GM12878 (cell line): ENCODE measurements around the gene NOP53. TPM values are rescaled to one million over a fixed set of nuclear protein-coding genes. Genes with fewer than 3 reads are reported as not detected.
A peak's percentile ranks its signal among the peaks of the same experiment; 100 is the strongest.

Source experiments
- ASH2L ChIP-seq: fragments of 300-600, 200-600 bp; sonication (generic); IDR thresholded peaks from 2 replicates; pipeline ENCODE4 v1.6.1; 2017; ENCODE audit warnings: low read depth, mild to moderate bottlenecking, borderline replicate concordance
- ATF7 ChIP-seq: fragments of 450-650 bp; IDR thresholded peaks from 2 replicates; pipeline ENCODE4 v1.6.1; 2016; ENCODE audit warnings: low read depth, mild to moderate bottlenecking
- BCL11A ChIP-seq: IDR thresholded peaks from 2 replicates; pipeline ENCODE4 v1.6.1; 2011; ENCODE audit warnings: low read depth, low read length
- BHLHE40 ChIP-seq, 2 experiments: fragments of 450-650 bp in 1 of 2; IDR thresholded peaks; 2 replicates each; pipeline ENCODE4 v1.6.1; 2011 to 2017; ENCODE audit warnings: low read depth in 2 of 2, borderline replicate concordance in 1 of 2, improper control_type of control experiment in 1 of 2, low read length in 1 of 2, mild to moderate bottlenecking in 1 of 2
- CHD4 ChIP-seq: fragments of 200-600 bp; sonication (generic); IDR thresholded peaks from 2 replicates; pipeline ENCODE4 v1.6.1; 2016; ENCODE audit warnings: mild to moderate bottlenecking
- CREB1 ChIP-seq: IDR thresholded peaks from 2 replicates; pipeline ENCODE4 v1.6.1; 2012; ENCODE audit warnings: low read depth, mild to moderate bottlenecking, inconsistent platforms
- CREM ChIP-seq: IDR thresholded peaks from 2 replicates; pipeline ENCODE4 v1.6.1; 2014; ENCODE audit warnings: antibody characterized with exemption, low read depth
- DPF2 ChIP-seq: fragments of 450-650 bp; IDR thresholded peaks from 2 replicates; pipeline ENCODE4 v1.6.1; 2017; ENCODE audit warnings: mild to moderate bottlenecking
- EED ChIP-seq: sonication (generic); IDR thresholded peaks from 2 replicates; pipeline ENCODE4 v1.6.1; 2016; ENCODE audit warnings: antibody characterized with exemption, low read depth
- ETV6 ChIP-seq, 2 experiments: fragments of 450-650 bp in 1 of 2; IDR thresholded peaks in 1 of 2; conservative IDR thresholded peaks in 1 of 2; 2 replicates each; pipeline ENCODE4 v1.6.1; 2014; ENCODE audit warnings: antibody characterized with exemption in 1 of 2, borderline replicate concordance in 1 of 2, low read depth in 1 of 2, mild to moderate bottlenecking in 1 of 2, moderate library complexity in 1 of 2
- FOS ChIP-seq: IDR thresholded peaks from 3 replicates; pipeline ENCODE4 v1.6.1; 2011; ENCODE audit warnings: borderline replicate concordance; ENCODE audit not compliant: insufficient read length; ENCODE audit errors: extremely low read depth
- FOXM1 ChIP-seq: IDR thresholded peaks from 2 replicates; pipeline ENCODE4 v1.6.1; 2012; ENCODE audit warnings: low read depth, mild to moderate bottlenecking, inconsistent platforms, low read length, moderate library complexity
- GATAD2B ChIP-seq: fragments of 450-650 bp; conservative IDR thresholded peaks from 2 replicates; pipeline ENCODE4 v1.6.1; 2017; ENCODE audit warnings: low read depth, mild to moderate bottlenecking, moderate library complexity
- IKZF1 ChIP-seq: fragments of 450-650 bp; conservative IDR thresholded peaks from 2 replicates; pipeline ENCODE4 v1.6.1; 2017; ENCODE audit warnings: antibody characterized with exemption, mild to moderate bottlenecking
- IKZF2 ChIP-seq, 2 experiments: fragments of 450-650 bp; IDR thresholded peaks; 2 replicates each; pipeline ENCODE4 v1.6.1; 2017; ENCODE audit warnings: mild to moderate bottlenecking in 2 of 2, moderate library complexity in 2 of 2
- IRF4 ChIP-seq: IDR thresholded peaks from 2 replicates; pipeline ENCODE4 v1.6.1; 2011; ENCODE audit warnings: low read depth, low read length
- JUNB ChIP-seq: IDR thresholded peaks from 2 replicates; pipeline ENCODE4 v1.6.1; 2016; ENCODE audit warnings: antibody characterized with exemption, mild to moderate bottlenecking
- MEF2A ChIP-seq: IDR thresholded peaks from 2 replicates; pipeline ENCODE4 v1.6.1; 2011; ENCODE audit warnings: low read depth, mild to moderate bottlenecking, low read length, moderate library complexity; ENCODE audit not compliant: insufficient read depth
- MTA2 ChIP-seq: fragments of 450-650 bp; IDR thresholded peaks from 2 replicates; pipeline ENCODE4 v1.6.1; 2016; ENCODE audit warnings: low read depth, mild to moderate bottlenecking, moderate library complexity
- MTA3 ChIP-seq: IDR thresholded peaks from 2 replicates; pipeline ENCODE4 v1.6.1; 2012; ENCODE audit warnings: low read length, inconsistent platforms, borderline replicate concordance
- NR2F1 ChIP-seq: fragments of 450-650 bp; conservative IDR thresholded peaks from 2 replicates; pipeline ENCODE4 v1.6.1; 2017; ENCODE audit warnings: mild to moderate bottlenecking
- PML ChIP-seq: IDR thresholded peaks from 2 replicates; pipeline ENCODE4 v1.6.1; 2012; ENCODE audit warnings: low read length, inconsistent platforms
- POLR2AphosphoS5 ChIP-seq: IDR thresholded peaks from 2 replicates; pipeline ENCODE4 v1.6.1; 2011; ENCODE audit warnings: mild to moderate bottlenecking, low read length, inconsistent platforms
- RAD21 ChIP-seq: IDR thresholded peaks from 2 replicates; pipeline ENCODE4 v1.6.1; 2011; ENCODE audit warnings: mild to moderate bottlenecking, low read depth, low read length, moderate library complexity; ENCODE audit not compliant: insufficient read depth
- RB1 ChIP-seq: fragments of 450-650 bp; formaldehyde crosslinking; IDR thresholded peaks from 2 replicates; pipeline ENCODE4 v1.6.1; 2017; ENCODE audit warnings: mild to moderate bottlenecking, borderline replicate concordance
- REST ChIP-seq: IDR thresholded peaks from 2 replicates; pipeline ENCODE4 v1.6.1; 2012; ENCODE audit warnings: mild to moderate bottlenecking, low read depth, low read length
- STAT1 ChIP-seq: fragments of 450-650 bp; conservative IDR thresholded peaks from 2 replicates; pipeline ENCODE4 v1.6.1; 2014; ENCODE audit warnings: antibody characterized with exemption, mild to moderate bottlenecking
- TARDBP ChIP-seq: IDR thresholded peaks from 2 replicates; pipeline ENCODE4 v1.6.1; 2016; ENCODE audit warnings: borderline replicate concordance
- ZNF207 ChIP-seq: fragments of 450-650 bp; IDR thresholded peaks from 2 replicates; pipeline ENCODE4 v1.6.1; 2014; ENCODE audit warnings: antibody characterized with exemption, mild to moderate bottlenecking, borderline replicate concordance
- ZNF24 ChIP-seq: fragments of 450-650 bp; IDR thresholded peaks from 2 replicates; pipeline ENCODE4 v1.6.1; 2017; ENCODE audit warnings: antibody characterized with exemption, mild to moderate bottlenecking
- polyA plus RNA-seq, 11 experiments: library from polyadenylated mRNA; depleted of rRNA in 4 of 11; unstranded in 6 of 11; stranded (reverse) in 5 of 11; fragments of >200 nt; fragmentation: Nextera tagmentation in 4 of 11; fragmentation: Illumina TruSeq in 1 of 11; extraction: Ambion mirVana in 4 of 11; extraction: Trizol in 1 of 11; gene quantifications; 1 replicate in 1 of 11; 2 replicates in 10 of 11; pipeline versions ENCODE4 v1.2.1 to v1.2.3, GENCODE V29; 2011 to 2016; ENCODE audit warnings: inconsistent platforms in 2 of 11, missing spikeins in 2 of 11, low read depth in 1 of 11
- total RNA-seq, 4 experiments: library from RNA; depleted of rRNA in 3 of 4; stranded (reverse); fragments of >200 nt in 3 of 4; fragmentation: Illumina TruSeq in 1 of 4; extraction: Trizol in 1 of 4; gene quantifications; 2 replicates each; pipeline versions ENCODE4 v1.2.1 to v1.2.3, GENCODE V29; 2013 to 2021

Gene NOP53
- total and polyA plus RNA-seq, 10 of the 15 experiments (the other 5 are each of a cell fraction or from before 2014, with no cell fraction given) = 6.0 to 386 (median 167) TPM

- TF ChIP-seq BCL11A (peak; percentile 66; the same call in 1 of the 2 replicates), FOXM1 (peak; percentile 80; the same call in 1 of the 2 replicates), RB1 (no peak), ETV6 (conservative IDR thresholded peaks at IDR 0.05 in 1 of 2, IDR thresholded peaks at IDR 0.05 in 1 of 2; ENCODE audit: borderline replicate concordance in 1 of 2, low read depth in 1 of 2) (peak in 1 of 2 experiments; percentile 90; a peak in 2 of 4 replicates), ZNF207 (no peak), MEF2A (peak; percentile 12; the same call in 1 of the 2 replicates), MTA3 (peak; percentile 88; the same call in 1 of the 2 replicates), TARDBP (no peak), CHD4 (no peak), BHLHE40 (IDR thresholded peaks at IDR 0.05; ENCODE audit: borderline replicate concordance in 1 of 2, low read depth in 2 of 2, low read length in 1 of 2) (no peak), CREM (peak; percentile 65), RAD21 (no peak), GATAD2B (peak; percentile 18; the same call in 1 of the 2 replicates), FOS (no peak), DPF2 (peak; percentile 62; the same call in 1 of the 2 replicates), CREB1 (peak; percentile 20; the same call in 1 of the 2 replicates), IKZF2 (IDR thresholded peaks at IDR 0.05) (peak; percentile 28 to 50; a peak in 2 of 4 replicates), EED (peak; percentile 70), JUNB (peak; percentile 60), POLR2AphosphoS5 (0 out of 2 replicates have a peak, but pooled peaks have one; percentile 46), ZNF24 (no peak), PML (peak; percentile 77), REST (no peak), MTA2 (peak; percentile 37; the same call in 1 of the 2 replicates), STAT1 (no peak), IRF4 (peak; percentile 54; the same call in 1 of the 2 replicates), ATF7 (peak; percentile 61; the same call in 1 of the 2 replicates), ASH2L (no peak), NR2F1 (peak; percentile 66), IKZF1 (peak; percentile 56; the same call in 1 of the 2 replicates)
Observed at GRCh38 chr19:47749326-47749725, 4.0 kb downstream of the NOP53 start (continued).
